Calu3 (cell line): Measurements from ENCODE around the gene SH3RF1. TPM values are rescaled to one million over a fixed set of nuclear protein-coding genes. Genes with fewer than 3 reads are reported as not detected.

Source experiments
- BruUV-seq: library from RNA; stranded (reverse); fragments of 400-500 nt; replicated peaks from 2 replicates; lab custom pipeline; 2021; lab: Mats Ljungman, UMichigan
- CTCF ChIA-PET: fragments of 300-600 bp; sonication (Branson Sonifier 250); formaldehyde crosslinking; loops from one replicate; lab custom pipeline; 2022; ENCODE audit warnings: antibody characterized with exemption; lab: Charles Lee
- DNase-seq: peaks from one replicate; pipeline ENCODE4 v3.0.0; 2022
- H3K27ac Mint-ChIP-seq: one replicate; pipeline ENCODE4 v1.8.0; 2022; ENCODE audit warnings: mixed read lengths; ENCODE audit not compliant: unreplicated experiment
- H3K27me3 Mint-ChIP-seq: one replicate; pipeline ENCODE4 v1.8.0; 2022; ENCODE audit warnings: mixed read lengths; ENCODE audit not compliant: unreplicated experiment
- H3K36me3 Mint-ChIP-seq: one replicate; pipeline ENCODE4 v1.8.0; 2022; ENCODE audit warnings: mild to moderate bottlenecking, moderate library complexity, mixed read lengths; ENCODE audit not compliant: insufficient read depth, unreplicated experiment
- H3K4me1 Mint-ChIP-seq: one replicate; pipeline ENCODE4 v1.8.0; 2022; ENCODE audit warnings: mild to moderate bottlenecking, low read depth, mixed read lengths; ENCODE audit not compliant: unreplicated experiment
- H3K4me3 Mint-ChIP-seq: one replicate; pipeline ENCODE4 v1.8.0; 2022; ENCODE audit warnings: mild to moderate bottlenecking, low read depth, moderate library complexity, mixed read lengths; ENCODE audit not compliant: unreplicated experiment
- H3K9me3 Mint-ChIP-seq: one replicate; pipeline ENCODE4 v1.8.0; 2022; ENCODE audit warnings: low read depth, mixed read lengths; ENCODE audit not compliant: unreplicated experiment
- CTCF ChIP-seq: fragments of 200-600 bp; IDR thresholded peaks from one replicate; pipeline ENCODE4 v1.8.0; 2022; ENCODE audit warnings: antibody characterized with exemption; ENCODE audit not compliant: unreplicated experiment
- intact Hi-C: fragments of 100-400 bp; cut with micrococcal nuclease; formaldehyde crosslinking; loops from one replicate; pipeline ENCODE4 v1.10.0; 2022; ENCODE audit not compliant: unreplicated experiment
- total RNA-seq: library from RNA; stranded (reverse); gene quantifications from 2 replicates; pipeline ENCODE4 v1.2.3, GENCODE V29; 2022

SH3RF1 gene
- total RNA-seq, 1 experiment from 2014 or later, result 70.1 TPM

- no peak for TF ChIP-seq CTCF
- H3K9me3 Mint-ChIP-seq, result no peaks in the 10 kb centered on the region
- peak overlapping the region; percentile 54 for H3K27ac Mint-ChIP-seq
- CTCF ChIA-PET, result interaction anchor here (1.2 kb wide), 1 partner anchor 20 kb away, joined by 3 read pairs; no protein-coding TSS in a partner anchor
- no peak for DNase-seq
- no peaks in the 10 kb centered on the region for H3K27me3 Mint-ChIP-seq
- BruUV-seq, result no TSS peak
- H3K4me1 Mint-ChIP-seq, result peaks cover 22% of the 10 kb centered on the region
- no peak overlapping the region for H3K4me3 Mint-ChIP-seq
- intact Hi-C loops, result no loop called here
- H3K36me3 Mint-ChIP-seq, result peaks cover 31% of the 10 kb centered on the region
Measured at GRCh38 chr4:169136330-169136729, 134.4 kb downstream of the SH3RF1 start.

GRCh38 chr4:169135776-169136175 is 135.0 kb downstream of the SH3RF1 start:
- peaks cover 31% of the 10 kb centered on the region for H3K36me3 Mint-ChIP-seq
- H3K4me1 Mint-ChIP-seq, result peaks cover 24% of the 10 kb centered on the region
- intact Hi-C loops, result no loop called here
- DNase-seq, result no peak
- no peaks in the 10 kb centered on the region for H3K27me3 Mint-ChIP-seq
- CTCF ChIA-PET, result interaction anchor here (1.2 kb wide), 1 partner anchor 20 kb away, joined by 3 read pairs; no protein-coding TSS in a partner anchor
- no peak for TF ChIP-seq CTCF
- no peaks in the 10 kb centered on the region for H3K9me3 Mint-ChIP-seq
- H3K27ac Mint-ChIP-seq, result peak overlapping the region; percentile 54
- no peak overlapping the region for H3K4me3 Mint-ChIP-seq
- no TSS peak for BruUV-seq

- CTCF ChIA-PET, result no interaction called here
- TF ChIP-seq CTCF, result no peak
- no peak for DNase-seq
- Mint-ChIP-seq H3K4me3 (no peak overlapping the region), H3K9me3 (no peaks in the 10 kb centered on the region), H3K4me1 (peaks cover 35% of the 10 kb centered on the region), H3K27me3 (no peaks in the 10 kb centered on the region), H3K36me3 (peaks cover 44% of the 10 kb centered on the region), H3K27ac (no peak overlapping the region)
- no TSS peak for BruUV-seq
- intact Hi-C loops, result no loop called here
Measured at GRCh38 chr4:169133932-169134331, 136.8 kb downstream of the SH3RF1 start.

GRCh38 chr4:169132561-169133305 is 138.0 kb downstream of the SH3RF1 start:
- Mint-ChIP-seq H3K4me3 (no peak overlapping the region), H3K27ac (no peak overlapping the region), H3K36me3 (peaks cover 50% of the 10 kb centered on the region), H3K4me1 (peaks cover 35% of the 10 kb centered on the region), H3K27me3 (no peaks in the 10 kb centered on the region), H3K9me3 (no peaks in the 10 kb centered on the region)
- intact Hi-C loops, result no loop called here
- CTCF ChIA-PET, result no interaction called here
- DNase-seq, result no peak
- TF ChIP-seq CTCF, result no peak
- no TSS peak for BruUV-seq
